ENCODE measurements around the gene RCSD1. TPM values are rescaled to one million over a fixed set of nuclear protein-coding genes. Genes with fewer than 3 reads are reported as not detected.

RCSD1 gene
- total and polyA plus RNA-seq, 2 donors from 2014 or later: 3.9 to 18.3 TPM

DNA sequence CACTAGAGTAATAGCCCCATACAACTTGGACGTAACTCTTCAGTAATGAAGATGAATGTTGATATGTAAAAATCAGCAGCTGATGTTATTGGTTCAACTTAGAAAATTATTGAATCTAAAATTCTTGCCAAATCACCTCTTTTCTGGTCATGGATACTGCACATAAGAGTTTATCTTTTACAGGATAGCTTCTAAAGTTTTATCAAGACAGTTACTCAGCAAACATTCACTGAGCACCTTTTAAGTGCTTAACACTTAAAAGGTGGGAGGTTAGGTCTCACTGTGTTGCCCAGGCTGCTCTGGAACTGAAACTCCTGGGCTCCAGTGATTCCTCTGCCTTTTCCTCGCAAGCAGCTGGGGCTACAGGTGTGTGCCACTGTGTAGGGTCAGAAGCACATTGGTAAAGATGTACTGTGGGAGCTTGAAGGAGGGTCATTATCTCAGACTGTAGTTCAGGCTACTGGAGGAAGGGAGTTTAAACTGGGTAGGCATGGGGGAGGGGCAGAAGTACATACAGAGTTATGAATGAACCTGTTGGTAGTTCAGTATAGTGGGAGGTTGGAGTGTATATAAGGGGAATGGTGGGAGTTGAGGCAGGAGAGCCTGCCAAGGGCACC, 93.8 kb downstream of the RCSD1 start:
- Histone ChIP-seq H3K4me3 (ENCODE audit: low read length in 3 of 3) (peak overlapping the region in 1 of 3 donors; percentile 70), H3K4me1 (ENCODE audit: control insufficient read depth in 2 of 3, insufficient read depth in 2 of 3, low read depth in 1 of 3, low read length in 3 of 3) (peaks cover 0 to 12% (median 7%) of the 10 kb centered on the region in 3 donors)

DNA sequence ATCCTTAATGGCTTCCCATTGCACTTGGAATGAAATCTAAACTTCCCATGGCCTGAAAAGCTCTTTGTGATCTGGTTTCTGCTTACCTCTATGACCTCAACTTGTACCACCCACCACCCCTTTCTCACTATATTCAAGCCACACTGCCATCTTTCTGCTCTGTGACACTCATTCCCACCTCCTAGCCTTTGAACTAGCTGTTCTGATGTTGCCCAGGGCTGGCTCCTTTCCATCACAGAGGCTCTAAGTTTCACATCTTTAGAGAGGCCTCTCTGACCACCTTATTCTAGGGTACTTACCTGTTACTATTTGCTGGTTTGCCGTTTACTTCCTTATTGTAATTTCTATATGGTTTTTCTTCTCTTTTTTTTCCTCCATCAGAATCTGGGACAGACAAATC, 96.0 kb downstream of the RCSD1 start:
- DNase-seq (no peak), FAIRE-seq (no peak)
- intact Hi-C loops (cut with DNase I): no loop called here
- H3K27ac ChIP-seq (ENCODE audit: low read depth in 2 of 2, low read length in 2 of 2): no peak overlapping the region
- H3K9ac ChIP-seq (ENCODE audit: low read length in 3 of 3): no peak overlapping the region
- H3K27me3 ChIP-seq (ENCODE audit: control insufficient read depth, insufficient read depth, low read length): no peaks in the 10 kb centered on the region
- no peaks in the 10 kb centered on the region for H3K9me3 ChIP-seq (ENCODE audit: control insufficient read depth in 2 of 3, insufficient read depth in 1 of 3, low read length in 3 of 3)
- no peaks in the 10 kb centered on the region for H3K36me3 ChIP-seq (ENCODE audit: control insufficient read depth in 2 of 3, insufficient read depth in 3 of 3, low read length in 3 of 3)
- H3K4me3 ChIP-seq (ENCODE audit: low read length in 3 of 3): no peak overlapping the region
- TF ChIP-seq, protein P1, sequence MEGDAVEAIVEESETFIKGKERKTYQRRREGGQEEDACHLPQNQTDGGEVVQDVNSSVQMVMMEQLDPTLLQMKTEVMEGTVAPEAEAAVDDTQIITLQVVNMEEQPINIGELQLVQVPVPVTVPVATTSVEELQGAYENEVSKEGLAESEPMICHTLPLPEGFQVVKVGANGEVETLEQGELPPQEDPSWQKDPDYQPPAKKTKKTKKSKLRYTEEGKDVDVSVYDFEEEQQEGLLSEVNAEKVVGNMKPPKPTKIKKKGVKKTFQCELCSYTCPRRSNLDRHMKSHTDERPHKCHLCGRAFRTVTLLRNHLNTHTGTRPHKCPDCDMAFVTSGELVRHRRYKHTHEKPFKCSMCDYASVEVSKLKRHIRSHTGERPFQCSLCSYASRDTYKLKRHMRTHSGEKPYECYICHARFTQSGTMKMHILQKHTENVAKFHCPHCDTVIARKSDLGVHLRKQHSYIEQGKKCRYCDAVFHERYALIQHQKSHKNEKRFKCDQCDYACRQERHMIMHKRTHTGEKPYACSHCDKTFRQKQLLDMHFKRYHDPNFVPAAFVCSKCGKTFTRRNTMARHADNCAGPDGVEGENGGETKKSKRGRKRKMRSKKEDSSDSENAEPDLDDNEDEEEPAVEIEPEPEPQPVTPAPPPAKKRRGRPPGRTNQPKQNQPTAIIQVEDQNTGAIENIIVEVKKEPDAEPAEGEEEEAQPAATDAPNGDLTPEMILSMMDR (IDR thresholded peaks at IDR 0.05; ENCODE audit: borderline replicate concordance, extremely low read depth, insufficient read depth): no peak
- peaks cover 0 to 12% (median 7%) of the 10 kb centered on the region in 3 donors for H3K4me1 ChIP-seq (ENCODE audit: control insufficient read depth in 2 of 3, insufficient read depth in 2 of 3, low read depth in 1 of 3, low read length in 3 of 3)

More for the DNA sequence above, 93.8 kb downstream of the RCSD1 start:
- Histone ChIP-seq H3K9ac (ENCODE audit: low read length in 3 of 3) (peak overlapping the region in 1 of 3 donors; percentile 68), H3K27me3 (ENCODE audit: control insufficient read depth, insufficient read depth, low read length) (no peaks in the 10 kb centered on the region), H3K9me3 (ENCODE audit: control insufficient read depth in 2 of 3, insufficient read depth in 1 of 3, low read length in 3 of 3) (no peaks in the 10 kb centered on the region), H3K36me3 (ENCODE audit: control insufficient read depth in 2 of 3, insufficient read depth in 3 of 3, low read length in 3 of 3) (no peaks in the 10 kb centered on the region), H3K27ac (ENCODE audit: low read depth in 2 of 2, low read length in 2 of 2) (no peak overlapping the region)
- TF ChIP-seq, protein P1 (IDR thresholded peaks at IDR 0.05; ENCODE audit: borderline replicate concordance, extremely low read depth, insufficient read depth): no peak
- DNase-seq (no peak), FAIRE-seq (no peak)
- intact Hi-C loops (cut with DNase I): no loop called here

DNA sequence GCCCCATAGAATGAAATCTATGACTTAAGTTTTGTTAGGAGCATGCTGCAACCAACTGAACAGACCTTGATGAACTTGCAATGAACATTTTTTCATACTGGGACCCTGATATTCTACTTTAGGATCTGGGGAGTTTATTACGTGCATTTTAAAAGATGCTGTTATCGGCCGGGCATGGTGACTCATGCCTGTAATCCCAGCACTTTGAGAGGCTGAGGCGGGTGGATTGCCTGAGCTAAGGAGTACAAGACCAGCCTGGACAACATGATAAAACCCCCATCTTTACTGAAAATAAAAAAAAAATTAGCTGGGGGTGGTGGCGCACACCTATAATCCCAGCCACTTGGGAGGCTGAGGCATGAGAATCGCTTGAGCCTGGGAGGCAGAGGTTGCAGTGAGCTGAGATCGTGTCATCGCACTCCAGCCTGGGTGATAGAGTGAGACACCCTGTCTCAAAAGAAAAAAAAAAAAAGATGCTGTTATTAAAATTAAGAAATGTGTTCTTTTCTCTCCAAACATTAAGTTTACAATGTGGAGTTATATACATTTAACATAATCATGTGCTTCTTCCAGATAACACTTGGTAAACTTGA, 98.9 kb downstream of the RCSD1 start:
- no peaks in the 10 kb centered on the region for H3K9me3 ChIP-seq (ENCODE audit: control insufficient read depth in 2 of 3, insufficient read depth in 1 of 3, low read length in 3 of 3)
- intact Hi-C loops (cut with DNase I): no loop called here
- no peak for FAIRE-seq
- no peak overlapping the region for H3K4me3 ChIP-seq (ENCODE audit: low read length in 3 of 3)
- no peaks in the 10 kb centered on the region for H3K27me3 ChIP-seq (ENCODE audit: control insufficient read depth, insufficient read depth, low read length)
- no peak for DNase-seq
- TF ChIP-seq, protein P1 (IDR thresholded peaks at IDR 0.05; ENCODE audit: borderline replicate concordance, extremely low read depth, insufficient read depth): no peak
- H3K27ac ChIP-seq (ENCODE audit: low read depth in 2 of 2, low read length in 2 of 2): no peak overlapping the region
- no peaks in the 10 kb centered on the region for H3K36me3 ChIP-seq (ENCODE audit: control insufficient read depth in 2 of 3, insufficient read depth in 3 of 3, low read length in 3 of 3)
- no peak overlapping the region for H3K9ac ChIP-seq (ENCODE audit: low read length in 3 of 3)
- H3K4me1 ChIP-seq (ENCODE audit: control insufficient read depth in 2 of 3, insufficient read depth in 2 of 3, low read depth in 1 of 3, low read length in 3 of 3): peaks cover 0 to 7% (median 4%) of the 10 kb centered on the region in 3 donors

Measured in kidney (tissue), 14 donors.